IMR-90 (cell line): ENCODE data around the gene CAMP. TPM values are rescaled to one million over a fixed set of nuclear protein-coding genes. Genes with fewer than 3 reads are reported as not detected.

Experiments
- ATAC-seq: fragments of 200-7000 bp; cut with Tn5 transposase; 2 replicates; pipeline ENCODE4 v1.9.1; 2020; ENCODE audit warnings: low read depth, mild to moderate bottlenecking, moderate library complexity
- BruUV-seq: library from RNA; stranded (reverse); fragments of 400-500 nt; replicated peaks from 2 replicates; lab custom pipeline; 2021; lab: Mats Ljungman, UMichigan
- CTCF ChIA-PET: fragments of 300-600 bp; formaldehyde crosslinking; extraction: SDS; loops from one replicate; lab custom pipeline; 2021; ENCODE audit warnings: antibody characterized with exemption; lab: Yijun Ruan, JAX
- POLR2A ChIA-PET: fragments of 300-600 bp; sonication (Branson Sonifier 250); formaldehyde crosslinking; loops from one replicate; lab custom pipeline; 2022; ENCODE audit warnings: antibody characterized with exemption; ENCODE audit not compliant: unreplicated experiment; lab: Charles Lee
- DNase-seq: peaks from one replicate; pipeline ENCODE4 v3.0.0; 2013
- H2AFZ ChIP-seq: replicated peaks from 2 replicates; pipeline ENCODE3; 2013; ENCODE audit warnings: low read length, mild to moderate bottlenecking; ENCODE audit not compliant: poor library complexity
- H2AK5ac ChIP-seq: 2 replicates; pipeline ENCODE4 v1.6.1; 2013; ENCODE audit warnings: low read depth, low read length, inconsistent platforms
- H2AK9ac ChIP-seq: replicated peaks from 2 replicates; pipeline ENCODE3; 2013; ENCODE audit warnings: mild to moderate bottlenecking, low read depth, low read length, moderate library complexity; ENCODE audit not compliant: poor library complexity
- H2BK120ac ChIP-seq: 2 replicates; pipeline ENCODE4 v1.6.1; 2013; ENCODE audit warnings: low read depth, low read length, inconsistent platforms
- H2BK15ac ChIP-seq: 3 replicates; pipeline ENCODE4 v1.6.1; 2013; ENCODE audit warnings: low read depth, low read length, inconsistent platforms
- H2BK20ac ChIP-seq: 2 replicates; pipeline ENCODE4 v1.6.1; 2013; ENCODE audit warnings: low read depth, mild to moderate bottlenecking, inconsistent platforms, low read length, moderate library complexity
- H2BK5ac ChIP-seq: 2 replicates; pipeline ENCODE4 v1.6.1; 2013; ENCODE audit warnings: mild to moderate bottlenecking, low read depth, low read length, inconsistent platforms; ENCODE audit not compliant: poor library complexity, severe bottlenecking
- H3K14ac ChIP-seq: replicated peaks from 2 replicates; pipeline ENCODE4 v1.6.1; 2013; ENCODE audit warnings: low read depth, low read length, inconsistent platforms
- H3K18ac ChIP-seq: 2 replicates; pipeline ENCODE4 v1.6.1; 2013; ENCODE audit warnings: low read depth, low read length, control low read depth
- H3K23ac ChIP-seq: 2 replicates; pipeline ENCODE4 v1.6.1; 2013; ENCODE audit warnings: low read depth, low read length, inconsistent platforms
- H3K27ac ChIP-seq: 2 replicates; pipeline ENCODE4 v1.5.1; 2013; ENCODE audit warnings: mild to moderate bottlenecking, control low read depth, low read length; ENCODE audit not compliant: insufficient read depth
- H3K27me3 ChIP-seq: 2 replicates; pipeline ENCODE4 v1.6.1; 2013; ENCODE audit warnings: low read length; ENCODE audit not compliant: control insufficient read depth, insufficient read depth
- H3K36me3 ChIP-seq: 2 replicates; pipeline ENCODE4 v1.6.1; 2013; ENCODE audit warnings: low read length, mixed read lengths; ENCODE audit not compliant: control insufficient read depth, insufficient read depth
- H3K4ac ChIP-seq: 2 replicates; pipeline ENCODE4 v1.6.1; 2013; ENCODE audit warnings: low read depth, low read length, inconsistent platforms
- H3K4me1 ChIP-seq: 2 replicates; pipeline ENCODE4 v1.6.1; 2013; ENCODE audit warnings: low read length, mixed read lengths; ENCODE audit not compliant: control insufficient read depth, insufficient read depth
- H3K4me2 ChIP-seq: 2 replicates; pipeline ENCODE4 v1.6.1; 2013; ENCODE audit warnings: low read depth, mild to moderate bottlenecking, control low read depth, low read length, moderate library complexity
- H3K4me3 ChIP-seq: 2 replicates; pipeline ENCODE4 v1.5.1; 2013; ENCODE audit warnings: low read depth, mild to moderate bottlenecking, control low read depth, low read length, moderate library complexity; ENCODE audit not compliant: insufficient read depth
- H3K56ac ChIP-seq: 2 replicates; pipeline ENCODE4 v1.6.1; 2013; ENCODE audit warnings: low read length, inconsistent platforms; ENCODE audit not compliant: insufficient read depth; ENCODE audit errors: extremely low read depth
- H3K79me1 ChIP-seq, 2 experiments: 2 replicates each; pipeline ENCODE4 v1.6.1; 2013; ENCODE audit warnings: low read length in 2 of 2, inconsistent platforms in 1 of 2, low read depth in 1 of 2
- H3K9ac ChIP-seq: 2 replicates; pipeline ENCODE4 v1.6.1; 2013; ENCODE audit warnings: low read depth, low read length, control low read depth
- H3K9me1 ChIP-seq: 2 replicates; pipeline ENCODE4 v1.6.1; 2013; ENCODE audit warnings: low read length, inconsistent platforms; ENCODE audit not compliant: insufficient read depth
- H3K9me3 ChIP-seq: 2 replicates; pipeline ENCODE4 v1.6.1; 2013; ENCODE audit warnings: low read length; ENCODE audit not compliant: control insufficient read depth, insufficient read depth
- H4K20me1 ChIP-seq: 2 replicates; pipeline ENCODE4 v1.6.1; 2013; ENCODE audit warnings: low read length, inconsistent platforms; ENCODE audit not compliant: insufficient read depth
- H4K5ac ChIP-seq: 2 replicates; pipeline ENCODE4 v1.6.1; 2013; ENCODE audit warnings: mild to moderate bottlenecking, low read depth, low read length, control low read depth
- H4K8ac ChIP-seq, 2 experiments: 2 replicates each; pipeline ENCODE4 v1.6.1; 2013; ENCODE audit warnings: low read depth in 2 of 2, low read length in 2 of 2, control low read depth in 1 of 2, inconsistent platforms in 1 of 2
- H4K91ac ChIP-seq: 2 replicates; pipeline ENCODE4 v1.6.1; 2013; ENCODE audit warnings: low read depth, low read length, inconsistent platforms; ENCODE audit not compliant: insufficient read depth
- BHLHE40 ChIP-seq: fragments of 150-350 bp; IDR thresholded peaks from 2 replicates; pipeline ENCODE4 v1.6.1; 2016; ENCODE audit warnings: mild to moderate bottlenecking, low read depth, low read length
- CEBPB ChIP-seq: IDR thresholded peaks from 2 replicates; pipeline ENCODE4 v1.6.1; 2012; ENCODE audit warnings: low read depth, low read length, improper control_type of control experiment
- CHD1 ChIP-seq: IDR thresholded peaks from 2 replicates; pipeline ENCODE4 v1.6.1; 2012; ENCODE audit warnings: low read depth, low read length, improper control_type of control experiment
- CTCF ChIP-seq: conservative IDR thresholded peaks from 2 replicates; pipeline ENCODE4 v1.5.1; 2012; ENCODE audit warnings: mild to moderate bottlenecking, low read depth, low read length, improper control_type of control experiment
- ELK1 ChIP-seq: fragments of 150-350 bp; IDR thresholded peaks from 2 replicates; pipeline ENCODE4 v1.6.1; 2016; ENCODE audit warnings: low read depth, mild to moderate bottlenecking, low read length, moderate library complexity, borderline replicate concordance
- FOS ChIP-seq: fragments of 150-350 bp; IDR thresholded peaks from 2 replicates; pipeline ENCODE4 v1.6.1; 2016; ENCODE audit warnings: low read depth, low read length
- MAFK ChIP-seq: IDR thresholded peaks from 2 replicates; pipeline ENCODE4 v1.6.1; 2012; ENCODE audit warnings: low read depth, low read length, improper control_type of control experiment
- MAZ ChIP-seq: IDR thresholded peaks from 2 replicates; pipeline ENCODE4 v1.6.1; 2012; ENCODE audit warnings: low read depth, mild to moderate bottlenecking, low read length, improper control_type of control experiment, moderate library complexity, borderline replicate concordance
- MXI1 ChIP-seq: IDR thresholded peaks from 2 replicates; pipeline ENCODE4 v1.6.1; 2012; ENCODE audit warnings: low read depth, mild to moderate bottlenecking, low read length, moderate library complexity, borderline replicate concordance
- NFE2L2 ChIP-seq: fragments of 150-350 bp; IDR thresholded peaks from 2 replicates; pipeline ENCODE4 v1.6.1; 2016; ENCODE audit warnings: low read depth, mild to moderate bottlenecking, low read length
- POLR2A ChIP-seq: IDR thresholded peaks from 2 replicates; pipeline ENCODE4 v1.6.1; 2012; ENCODE audit warnings: mild to moderate bottlenecking, low read depth, low read length
- RAD21 ChIP-seq: IDR thresholded peaks from 2 replicates; pipeline ENCODE4 v1.6.1; 2012; ENCODE audit warnings: low read length, improper control_type of control experiment
- RCOR1 ChIP-seq: IDR thresholded peaks from 2 replicates; pipeline ENCODE4 v1.6.1; 2012; ENCODE audit warnings: mild to moderate bottlenecking, low read length, improper control_type of control experiment; ENCODE audit not compliant: insufficient replicate concordance
- RFX5 ChIP-seq: IDR thresholded peaks from 2 replicates; pipeline ENCODE4 v1.8.0; 2012; ENCODE audit warnings: low read depth, mild to moderate bottlenecking, low read length, moderate library complexity
- SMC3 ChIP-seq: fragments of 150-350 bp; IDR thresholded peaks from 2 replicates; pipeline ENCODE4 v1.6.1; 2016; ENCODE audit warnings: low read depth, mild to moderate bottlenecking, antibody characterized with exemption, low read length, moderate library complexity
- USF2 ChIP-seq: fragments of 150-350 bp; IDR thresholded peaks from 2 replicates; pipeline ENCODE4 v1.6.1; 2017; ENCODE audit warnings: mild to moderate bottlenecking, antibody characterized with exemption, low read length, low read depth
- WGBS, 2 experiments: methylation state at CpG; one replicate each; pipeline versions ENCODE4 v1.1.5 to v1.1.7; 2013; ENCODE audit warnings: missing lambda C conversion rate in 2 of 2; ENCODE audit not compliant: insufficient read length in 1 of 2; ENCODE audit errors: extremely low coverage in 2 of 2; 5-methylcytosine and 5-hydroxymethylcytosine counted together
- dilution Hi-C: fragments of 300-500 bp; cut with HindIII; formaldehyde crosslinking; loops from one replicate; pipeline ENCODE4 v1.14.3; 2018; ENCODE audit warnings: low sequenced_read_pairs; ENCODE audit not compliant: unreplicated experiment
- in situ Hi-C: fragments of 300-500 bp; cut with MboI; formaldehyde crosslinking; loops from 3 replicates; pipeline ENCODE4 v1.14.3; 2019; ENCODE audit warnings: low sequenced_read_pairs, inconsistent platforms, mixed read lengths
- intact Hi-C: fragments of 100-400 bp; cut with micrococcal nuclease; formaldehyde crosslinking; loops from 2 replicates; pipeline ENCODE4 v1.10.0; 2022
- polyA plus RNA-seq, 3 experiments: library from polyadenylated mRNA; depleted of rRNA; stranded (reverse); fragments of >200 nt; gene quantifications; 2 replicates each; pipeline ENCODE4 v1.2.3, GENCODE V29; 2012; ENCODE audit warnings: low replicate concordance in 1 of 3
- total RNA-seq: library from RNA; depleted of rRNA; stranded (reverse); fragments of >200 nt; gene quantifications from 2 replicates; pipeline ENCODE4 v1.2.3, GENCODE V29; 2012

The CAMP gene
- total and polyA plus RNA-seq, 2 of the 4 experiments (the other 2 are of a cell fraction), result not detected

- Histone ChIP-seq H2BK20ac (no peak overlapping the region), H4K8ac (no peak overlapping the region), H2BK120ac (no peak overlapping the region), H3K79me1 (no peaks in the 10 kb centered on the region), H2AFZ (peak overlapping the region; percentile 19), H2BK5ac (no peak overlapping the region), H2AK9ac (peak overlapping the region; percentile 20), H3K4ac (no peak overlapping the region), H3K27me3 (peaks cover 7% of the 10 kb centered on the region), H3K14ac (no peak overlapping the region), H3K23ac (no peak overlapping the region), H3K9me1 (no peaks in the 10 kb centered on the region), H3K4me2 (no peak overlapping the region), H4K91ac (no peak overlapping the region), H3K9me3 (no peaks in the 10 kb centered on the region), H2AK5ac (no peak overlapping the region), H3K36me3 (no peaks in the 10 kb centered on the region), H4K20me1 (no peaks in the 10 kb centered on the region), H4K5ac (no peak overlapping the region), H3K9ac (no peak overlapping the region), H3K18ac (no peak overlapping the region), H3K27ac (no peak overlapping the region), H3K4me3 (no peak overlapping the region), H3K56ac (no peak overlapping the region), H2BK15ac (no peak overlapping the region), H3K4me1 (no peaks in the 10 kb centered on the region)
- POLR2A ChIA-PET, result interaction anchor here (0.6 kb wide), 1 partner anchor 351 kb away, joined by 3 read pairs; no protein-coding TSS in a partner anchor
- intact Hi-C loops, result loop anchor here (1.0 to 5.0 kb wide), 2 partner anchors 242 to 353 kb away; no protein-coding TSS in a partner anchor
- DNase-seq (peak; percentile 51), ATAC-seq (peak; percentile 94)
- dilution Hi-C loops, result no loop called here
- TF ChIP-seq USF2, result no peak
- TF ChIP-seq MAFK, result no peak
- TF ChIP-seq RCOR1, result no peak
- peak; percentile 59 for TF ChIP-seq SMC3
- TF ChIP-seq CHD1, result no peak
- no peak for TF ChIP-seq BHLHE40
- TF ChIP-seq ELK1, result no peak
- no peak for TF ChIP-seq CEBPB
- no peak for TF ChIP-seq RFX5
- TF ChIP-seq MXI1, result no peak
- no peak for TF ChIP-seq MAZ
- TF ChIP-seq NFE2L2, result no peak
- TF ChIP-seq CTCF, result peak; percentile 82
- no peak for TF ChIP-seq FOS
- TF ChIP-seq RAD21, result peak; percentile 79
- no peak for TF ChIP-seq POLR2A
- in situ Hi-C loops, result no loop called here
- no TSS peak for BruUV-seq
- CTCF ChIA-PET, result interaction anchor here (0.6 to 2.3 kb wide), 5 partner anchors 10 to 242 kb away, joined by 3 to 23 read pairs (median 3); no protein-coding TSS in a partner anchor
- WGBS, 2 experiments, result no CpG with 5 or more reads among the region's 9 CpGs
Observed at GRCh38 chr3:48194446-48195071, 28.7 kb upstream of the CAMP start.
